HepG2 (cell line): ENCODE results near the gene FIBCD1. TPM values are rescaled to one million over a fixed set of nuclear protein-coding genes. Genes with fewer than 3 reads are reported as not detected.

Source experiments
- ATAC-seq: fragments of 200-7000 bp; cut with Tn5 transposase; 3 replicates; pipeline ENCODE4 v1.9.1; 2020; ENCODE audit warnings: mild to moderate bottlenecking, moderate library complexity
- BruUV-seq: library from RNA; stranded (reverse); fragments of 400-500 nt; replicated peaks from 2 replicates; lab custom pipeline; 2021; lab: Mats Ljungman, UMichigan
- CTCF ChIA-PET: fragments of 300-600 bp; formaldehyde crosslinking; extraction: SDS; loops from one replicate; lab custom pipeline; 2021; ENCODE audit warnings: low total read pairs, inconsistent platforms, low intra/inter-chr PET ratio; lab: Yijun Ruan, JAX
- POLR2A ChIA-PET: fragments of 350-600 bp; sonication (Branson Sonifier 250); formaldehyde crosslinking; loops from one replicate; lab custom pipeline; 2020; ENCODE audit warnings: antibody characterized with exemption, inconsistent platforms; lab: Yijun Ruan, JAX
- DNase-seq: peaks from one replicate; pipeline ENCODE4 v3.0.0-alpha.2; 2015; ENCODE audit warnings: low spot score
- FAIRE-seq: peaks from 3 replicates; lab custom pipeline; 2011; peaks lifted over from hg19 to GRCh38; lab: Jason Lieb, UNC
- H2AFZ ChIP-seq: one replicate; pipeline ENCODE4 v1.6.1; 2011; ENCODE audit warnings: low read length, inconsistent platforms
- H3K27ac ChIP-seq: fragments of 300-600 bp; 3 replicates; pipeline ENCODE4 v1.8.0; 2011; ENCODE audit warnings: mixed run types, mild to moderate bottlenecking, mixed read lengths, low read length, inconsistent platforms; ENCODE audit not compliant: insufficient read depth; ENCODE audit errors: extremely low read length
- H3K27me3 ChIP-seq, 2 experiments: fragments of 200-600 bp in 1 of 2; 2 replicates in 1 of 2; 3 replicates in 1 of 2; pipeline versions ENCODE4 v1.6.0 to v1.8.0; 2011; ENCODE audit warnings: low read length in 2 of 2, mild to moderate bottlenecking in 2 of 2, moderate library complexity in 2 of 2, inconsistent platforms in 1 of 2; ENCODE audit not compliant: insufficient read depth in 2 of 2, control insufficient read depth in 1 of 2
- H3K36me3 ChIP-seq, 2 experiments: fragments of 200-600 bp in 1 of 2; replicated peaks in 1 of 2; 2 replicates in 1 of 2; 3 replicates in 1 of 2; pipeline versions ENCODE4 v1.5.1 to v1.8.0; 2011; ENCODE audit warnings: low read length in 2 of 2, inconsistent platforms in 1 of 2; ENCODE audit not compliant: insufficient read depth in 2 of 2, control insufficient read depth in 1 of 2
- H3K4me1 ChIP-seq: 2 replicates; pipeline ENCODE4 v1.5.1; 2012; ENCODE audit warnings: low read length, inconsistent platforms; ENCODE audit not compliant: insufficient read depth
- H3K4me2 ChIP-seq: 2 replicates; pipeline ENCODE4 v1.6.0; 2011; ENCODE audit warnings: low read depth, low read length, inconsistent platforms
- H3K4me3 ChIP-seq, 3 experiments: fragments of 200-600 bp in 1 of 3; sonication (generic), shearing (Covaris generic) in 1 of 3; replicated peaks in 1 of 3; 2 replicates each; pipeline ENCODE4 v1.5.1; 2011 to 2016; ENCODE audit warnings: low read length in 3 of 3, inconsistent platforms in 2 of 3, low read depth in 2 of 3, mild to moderate bottlenecking in 2 of 3, control low read depth in 1 of 3, mixed read lengths in 1 of 3; ENCODE audit not compliant: insufficient read depth in 1 of 3
- H3K79me2 ChIP-seq: one replicate; pipeline ENCODE4 v1.6.1; 2011; ENCODE audit warnings: low read length, inconsistent platforms; ENCODE audit not compliant: insufficient read depth
- H3K9ac ChIP-seq: 2 replicates; pipeline ENCODE4 v1.6.0; 2011; ENCODE audit warnings: mild to moderate bottlenecking, low read depth, low read length, inconsistent platforms; ENCODE audit not compliant: insufficient read depth
- H3K9me3 ChIP-seq: 2 replicates; pipeline ENCODE4 v1.5.1; 2012; ENCODE audit warnings: mild to moderate bottlenecking, low read length
- H4K20me1 ChIP-seq: 2 replicates; pipeline ENCODE4 v1.6.0; 2011; ENCODE audit warnings: inconsistent platforms, mild to moderate bottlenecking, low read length, moderate library complexity; ENCODE audit not compliant: insufficient read depth
- EZH2 ChIP-seq: conservative IDR thresholded peaks from 2 replicates; pipeline ENCODE4 v1.6.1; 2012; ENCODE audit warnings: mild to moderate bottlenecking, low read depth, low read length, moderate library complexity
- MNT ChIP-seq: fragments of 450-650 bp; IDR thresholded peaks from 2 replicates; pipeline ENCODE4 v1.6.1; 2016
- RFX1 ChIP-seq: fragments of 450-650 bp; IDR thresholded peaks from 2 replicates; pipeline ENCODE4 v1.6.1; 2017
- TGIF2 ChIP-seq: IDR thresholded peaks from 2 replicates; pipeline ENCODE4 v1.6.1; 2016; ENCODE audit warnings: control low read depth, missing compliant biosample characterization
- WGBS: methylation state at CpG from one replicate; pipeline ENCODE4 v1.1.6; 2017; ENCODE audit warnings: low lambda C conversion rate; 5-methylcytosine and 5-hydroxymethylcytosine counted together
- in situ Hi-C: cut with HindIII; loops from 2 replicates; pipeline ENCODE4 v1.10.0; 2017; ENCODE audit warnings: low pct_unique_long_range_greater_than_20kb; ENCODE audit not compliant: extremely low pct_ligation_motif_present
- intact Hi-C: fragments of 100-400 bp; cut with micrococcal nuclease; formaldehyde crosslinking; loops from one replicate; pipeline ENCODE4 v1.10.0; 2022; ENCODE audit not compliant: unreplicated experiment
- polyA plus RNA-seq, 8 experiments: library from polyadenylated mRNA; depleted of rRNA in 3 of 8; stranded (reverse) in 7 of 8; unstranded in 1 of 8; fragments of >200 nt; fragmentation: Illumina TruSeq in 4 of 8; extraction: Trizol in 4 of 8; gene quantifications; 2 replicates each; pipeline versions ENCODE4 v1.2.1 to v1.2.3, GENCODE V29; 2011 to 2016; ENCODE audit warnings: low read depth in 4 of 8, missing spikeins in 1 of 8, mixed read lengths in 1 of 8; ENCODE audit not compliant: insufficient read depth in 1 of 8
- total RNA-seq, 5 experiments: library from RNA; depleted of rRNA; stranded (reverse); fragments of >200 nt; fragmentation: Illumina TruSeq; extraction: Trizol; gene quantifications; 2 replicates each; pipeline ENCODE4 v1.2.3, GENCODE V29; 2016; ENCODE audit warnings: low read depth in 1 of 5
- TF ChIP-seq, protein P1 (sequence below): sonication (generic); formaldehyde crosslinking; IDR thresholded peaks from 2 replicates; pipeline ENCODE4 v1.5.0; 2020; ENCODE audit warnings: mild to moderate bottlenecking, missing genetic modification reagents

FIBCD1 gene
- total and polyA plus RNA-seq, 2 of the 13 experiments (the other 11 are each of a cell fraction or from before 2014, with no cell fraction given) = 0.55 to 0.89 TPM

DNA sequence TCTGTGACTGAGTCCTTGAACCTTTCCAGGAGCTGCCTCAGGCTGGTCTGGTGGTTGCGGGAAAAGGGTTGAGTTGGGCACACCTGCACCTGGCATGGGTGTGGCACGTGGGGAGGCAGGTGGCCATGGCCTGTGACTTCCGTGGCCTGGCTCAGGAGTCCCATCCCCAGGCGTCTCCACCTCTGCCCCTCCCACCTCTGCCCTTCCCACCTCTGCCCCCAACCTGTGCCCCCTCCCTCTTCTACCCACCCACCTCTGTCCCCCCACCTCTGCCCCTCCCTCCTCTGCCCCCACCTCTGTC is 40.5 kb downstream of the FIBCD1 start:
- Histone ChIP-seq H3K27ac (no peak overlapping the region), H3K4me2 (no peak overlapping the region), H3K4me1 (no peaks in the 10 kb centered on the region), H3K4me3 (no peak overlapping the region), H3K9ac (no peak overlapping the region), H2AFZ (no peak overlapping the region), H4K20me1 (no peaks in the 10 kb centered on the region), H3K27me3 (peaks cover 27 to 69% of the 10 kb centered on the region in 2 experiments; a peak in 4 of 5 replicates), H3K36me3 (no peaks in the 10 kb centered on the region; a peak in 1 of 5 replicates), H3K79me2 (no peaks in the 10 kb centered on the region)
- BruUV-seq = no TSS peak
- CTCF ChIA-PET = no interaction called here
- ATAC-seq = no peak
- 31% methylated on average over 3 of the region's 4 CpGs for WGBS
- in situ Hi-C loops (loop anchor here (5.0 to 10.0 kb wide), 2 partner anchors 44 to 96 kb away; no protein-coding TSS in a partner anchor), intact Hi-C loops (no loop called here)
- DNase-seq = no peak
- FAIRE-seq = no peak
- POLR2A ChIA-PET = no interaction called here
- TF ChIP-seq MNT = peak; percentile 9; the same call in 1 of the 2 replicates
- TF ChIP-seq, protein P1, sequence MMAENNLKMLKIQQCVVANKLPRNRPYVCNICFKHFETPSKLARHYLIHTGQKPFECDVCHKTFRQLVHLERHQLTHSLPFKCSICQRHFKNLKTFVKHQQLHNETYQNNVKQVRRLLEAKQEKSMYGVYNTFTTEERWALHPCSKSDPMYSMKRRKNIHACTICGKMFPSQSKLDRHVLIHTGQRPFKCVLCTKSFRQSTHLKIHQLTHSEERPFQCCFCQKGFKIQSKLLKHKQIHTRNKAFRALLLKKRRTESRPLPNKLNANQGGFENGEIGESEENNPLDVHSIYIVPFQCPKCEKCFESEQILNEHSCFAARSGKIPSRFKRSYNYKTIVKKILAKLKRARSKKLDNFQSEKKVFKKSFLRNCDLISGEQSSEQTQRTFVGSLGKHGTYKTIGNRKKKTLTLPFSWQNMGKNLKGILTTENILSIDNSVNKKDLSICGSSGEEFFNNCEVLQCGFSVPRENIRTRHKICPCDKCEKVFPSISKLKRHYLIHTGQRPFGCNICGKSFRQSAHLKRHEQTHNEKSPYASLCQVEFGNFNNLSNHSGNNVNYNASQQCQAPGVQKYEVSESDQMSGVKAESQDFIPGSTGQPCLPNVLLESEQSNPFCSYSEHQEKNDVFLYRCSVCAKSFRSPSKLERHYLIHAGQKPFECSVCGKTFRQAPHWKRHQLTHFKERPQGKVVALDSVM = no peak
- TF ChIP-seq RFX1 = no peak
- no peak for TF ChIP-seq TGIF2 (CRISPR knock-in tag)
- TF ChIP-seq EZH2 = no peak
- TF ChIP-seq, all 625 proteins: peak for 1
- H3K9me3 ChIP-seq = no peaks in the 10 kb centered on the region
